GM23248 (cell line): ENCODE results near the gene TOP3A.

Experiments used
- EZH2 ChIP-seq: fragments of 200-600 bp; sonication (generic); IDR thresholded peaks from 2 replicates; pipeline ENCODE4 v1.6.1; 2018; ENCODE audit warnings: antibody characterized with exemption, mild to moderate bottlenecking; ENCODE audit not compliant: insufficient read depth, poor library complexity, severe bottlenecking
- EZH2phosphoT487 ChIP-seq: fragments of 200-600 bp; sonication (generic); IDR thresholded peaks from 2 replicates; pipeline ENCODE4 v1.6.1; 2018; ENCODE audit warnings: antibody characterized with exemption, moderate library complexity, mild to moderate bottlenecking, low read depth; ENCODE audit not compliant: insufficient read depth

DNA sequence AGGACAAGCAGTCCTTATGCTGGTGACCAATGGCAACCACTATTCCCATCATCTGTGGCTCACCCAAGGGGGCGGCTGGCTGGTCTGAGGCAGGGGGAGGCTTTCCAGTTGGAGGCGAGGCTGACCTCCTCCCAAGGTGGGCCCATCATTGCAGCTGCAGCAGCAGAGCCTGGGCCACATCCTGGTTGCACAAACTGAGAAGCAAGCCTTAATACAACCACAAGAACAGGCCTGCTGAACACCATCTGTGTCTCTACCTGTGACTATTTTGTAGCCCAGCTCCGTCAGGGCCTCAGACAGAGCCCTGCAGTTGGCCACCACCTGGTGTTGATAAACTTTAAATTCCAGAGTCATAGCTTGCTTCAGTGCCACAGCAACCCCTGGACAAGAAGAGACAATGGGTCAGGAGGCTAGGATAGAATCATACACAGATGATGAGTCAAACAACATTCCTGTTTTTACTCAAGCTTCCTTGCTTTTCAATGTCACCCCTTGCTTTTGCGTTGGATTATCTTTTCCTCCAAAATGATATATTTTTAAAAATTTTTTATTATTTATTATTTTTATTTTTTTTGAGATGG is 18.2 kb upstream of the TOP3A start:
- no peak for TF ChIP-seq EZH2
- no peak for TF ChIP-seq EZH2phosphoT487
